Uterus (tissue), 2 donors: ENCODE data around the gene HES4.

Experiments
- POLR2A ChIP-seq, 2 donors: fragments of 450-650 bp; IDR thresholded peaks; one replicate each; pipeline ENCODE4 v1.6.1; 2016; ENCODE audit warnings: antibody characterized with exemption in 2 of 2, mild to moderate bottlenecking in 1 of 2, moderate library complexity in 1 of 2
- TF ChIP-seq, protein P1 (sequence below), 4 experiments: fragments of 200-600 bp in 2 of 4; fragments of 450-650 bp in 2 of 4; sonication (generic) in 2 of 4; IDR thresholded peaks; one replicate each; pipeline ENCODE4 v1.5.1; 2016 to 2019; ENCODE audit warnings: antibody characterized with exemption in 4 of 4, mild to moderate bottlenecking in 2 of 4, moderate library complexity in 1 of 4

DNA sequence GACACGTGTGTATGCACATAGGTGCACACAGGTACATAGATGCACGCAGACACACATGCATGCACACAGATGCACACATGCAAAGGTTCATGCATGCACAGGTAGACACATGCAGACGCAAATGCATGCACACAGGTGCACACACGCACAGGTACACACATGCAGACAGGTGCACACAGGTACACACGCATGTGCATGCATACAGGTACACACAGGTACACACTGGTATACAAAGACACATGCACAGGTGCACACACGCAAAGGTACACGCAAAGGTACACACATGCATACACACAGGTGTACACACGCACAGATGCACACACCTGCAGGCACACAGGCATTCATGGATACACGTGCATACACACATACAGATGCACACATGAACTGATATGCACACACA lies 49.6 kb downstream of the HES4 start:
- no peak for TF ChIP-seq POLR2A (IDR thresholded peaks at IDR 0.05)
- TF ChIP-seq, protein P1, sequence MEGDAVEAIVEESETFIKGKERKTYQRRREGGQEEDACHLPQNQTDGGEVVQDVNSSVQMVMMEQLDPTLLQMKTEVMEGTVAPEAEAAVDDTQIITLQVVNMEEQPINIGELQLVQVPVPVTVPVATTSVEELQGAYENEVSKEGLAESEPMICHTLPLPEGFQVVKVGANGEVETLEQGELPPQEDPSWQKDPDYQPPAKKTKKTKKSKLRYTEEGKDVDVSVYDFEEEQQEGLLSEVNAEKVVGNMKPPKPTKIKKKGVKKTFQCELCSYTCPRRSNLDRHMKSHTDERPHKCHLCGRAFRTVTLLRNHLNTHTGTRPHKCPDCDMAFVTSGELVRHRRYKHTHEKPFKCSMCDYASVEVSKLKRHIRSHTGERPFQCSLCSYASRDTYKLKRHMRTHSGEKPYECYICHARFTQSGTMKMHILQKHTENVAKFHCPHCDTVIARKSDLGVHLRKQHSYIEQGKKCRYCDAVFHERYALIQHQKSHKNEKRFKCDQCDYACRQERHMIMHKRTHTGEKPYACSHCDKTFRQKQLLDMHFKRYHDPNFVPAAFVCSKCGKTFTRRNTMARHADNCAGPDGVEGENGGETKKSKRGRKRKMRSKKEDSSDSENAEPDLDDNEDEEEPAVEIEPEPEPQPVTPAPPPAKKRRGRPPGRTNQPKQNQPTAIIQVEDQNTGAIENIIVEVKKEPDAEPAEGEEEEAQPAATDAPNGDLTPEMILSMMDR (IDR thresholded peaks at IDR 0.05): no peak
